Measurements from ENCODE around the gene IMMT.

The IMMT gene

DNA sequence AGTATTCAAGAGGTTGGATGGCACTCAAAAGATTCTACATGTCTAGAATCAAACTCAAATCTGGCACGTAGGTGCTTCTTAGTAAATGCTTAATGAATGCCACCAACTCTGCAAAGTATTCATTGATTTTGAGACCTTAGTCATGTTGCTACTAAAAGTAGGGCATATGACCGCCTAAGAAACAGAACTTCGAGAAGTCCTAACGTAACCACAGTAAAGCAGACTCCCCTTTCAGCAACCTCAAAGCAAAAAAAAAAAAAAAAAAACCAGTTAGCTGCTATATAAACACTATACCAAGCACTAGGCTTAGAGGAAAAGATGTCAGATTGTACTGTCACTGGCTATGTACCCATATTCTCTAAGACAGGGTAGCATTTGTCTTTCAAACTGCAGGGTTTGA, 55.3 kb downstream of the IMMT start:
- no peak for DNase-seq

DNA sequence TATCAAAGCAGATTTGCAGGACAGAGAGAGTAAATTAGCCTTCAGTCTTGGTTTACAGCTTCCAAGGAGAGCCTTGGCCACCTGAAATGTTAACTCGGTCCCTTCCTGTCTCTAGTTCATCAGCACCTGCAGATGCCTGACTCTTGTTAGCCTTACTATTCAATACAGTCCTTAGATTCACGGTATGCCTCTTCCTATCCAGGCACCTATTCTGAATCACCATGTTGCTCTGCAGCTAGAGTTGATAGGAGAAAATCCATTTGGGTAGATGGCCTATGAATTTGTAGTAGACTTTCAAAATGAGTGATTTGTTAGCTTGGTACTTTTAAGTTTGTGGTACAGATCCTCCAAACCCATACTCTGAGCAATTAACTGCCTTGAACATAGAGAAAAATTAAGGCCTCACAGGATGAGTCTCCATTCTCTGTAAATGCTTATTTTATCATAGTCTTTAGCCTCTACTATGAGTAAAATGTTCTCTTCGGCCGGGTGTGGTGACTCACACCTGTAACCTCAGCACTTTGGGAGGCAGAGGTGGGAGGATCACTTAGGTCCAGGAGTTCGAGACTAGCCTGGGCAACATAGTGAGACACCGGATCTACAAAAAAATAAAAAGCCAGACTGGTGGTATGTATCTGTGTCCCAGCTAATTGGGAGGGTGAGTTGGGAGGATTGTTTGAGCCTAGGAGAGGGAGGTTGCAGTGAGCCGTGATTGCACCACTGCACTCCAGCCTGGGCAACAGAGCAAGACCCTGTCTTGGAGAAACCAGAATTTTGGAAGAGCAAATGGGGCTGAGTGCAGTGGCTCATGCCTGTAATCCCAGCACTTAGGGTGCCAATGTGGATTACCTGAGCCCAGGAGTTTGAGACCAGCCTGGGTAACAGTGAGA, 56.3 kb downstream of the IMMT start:
- DNase-seq, result no peak

DNA sequence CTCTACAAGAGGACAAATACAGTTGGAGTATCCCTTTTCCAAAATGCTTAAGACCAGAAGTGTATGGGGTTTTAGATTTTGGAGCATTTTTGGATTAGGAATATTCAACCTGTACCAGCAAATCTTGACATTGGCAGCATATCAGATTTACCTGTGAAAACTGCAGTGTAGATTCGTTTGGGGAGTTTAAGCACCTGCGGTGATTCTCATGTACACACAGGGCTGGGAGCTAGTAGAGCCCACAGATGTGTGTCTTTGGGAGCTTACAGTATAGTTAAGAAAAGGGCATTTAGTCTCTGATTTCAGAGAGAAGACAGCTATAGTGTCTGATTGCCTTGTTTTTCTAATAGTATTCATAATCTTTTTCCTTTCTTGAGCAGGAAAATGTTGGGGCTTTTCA, 59.1 kb downstream of the IMMT start:
- DNase-seq, result no peak

DNA sequence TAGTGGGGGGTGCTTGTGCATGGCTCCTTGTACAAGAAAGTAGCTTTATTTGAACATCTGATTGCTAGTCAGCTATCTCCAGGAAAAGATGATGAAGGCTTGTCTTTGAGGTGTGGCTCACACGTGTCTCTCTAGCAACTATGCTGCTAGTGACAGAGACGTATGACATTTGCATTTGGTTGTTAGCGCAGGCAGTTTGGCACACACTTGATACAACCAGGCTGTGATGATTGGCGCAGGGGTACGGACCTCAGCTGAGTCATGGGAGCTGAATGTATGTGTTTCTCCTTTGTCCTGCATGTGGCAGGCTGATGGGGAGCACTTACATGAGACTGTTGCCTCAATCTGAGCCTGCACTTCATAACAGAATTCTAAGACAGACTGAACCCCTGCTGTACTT, 59.6 kb downstream of the IMMT start:
- DNase-seq, result no peak

DNA sequence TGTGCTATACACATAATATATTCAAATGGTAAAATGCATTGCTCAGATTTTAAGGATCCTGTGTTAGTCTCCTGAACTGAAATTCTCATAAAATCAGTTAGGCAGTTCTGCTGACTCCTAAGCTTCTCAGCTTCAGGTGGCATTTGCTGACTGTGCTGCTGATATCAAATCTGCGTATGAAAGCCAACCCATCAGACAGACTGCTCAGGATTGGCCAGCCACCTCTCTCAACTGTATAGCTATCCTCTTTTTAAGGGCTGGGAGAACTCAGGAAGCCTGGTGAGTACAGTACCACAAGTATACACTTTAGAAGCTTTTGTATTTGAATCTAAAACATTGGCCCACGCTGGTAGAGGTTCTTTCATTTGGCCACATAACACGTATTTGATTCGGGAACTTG, 60.6 kb downstream of the IMMT start:
- no peak for DNase-seq

DNA sequence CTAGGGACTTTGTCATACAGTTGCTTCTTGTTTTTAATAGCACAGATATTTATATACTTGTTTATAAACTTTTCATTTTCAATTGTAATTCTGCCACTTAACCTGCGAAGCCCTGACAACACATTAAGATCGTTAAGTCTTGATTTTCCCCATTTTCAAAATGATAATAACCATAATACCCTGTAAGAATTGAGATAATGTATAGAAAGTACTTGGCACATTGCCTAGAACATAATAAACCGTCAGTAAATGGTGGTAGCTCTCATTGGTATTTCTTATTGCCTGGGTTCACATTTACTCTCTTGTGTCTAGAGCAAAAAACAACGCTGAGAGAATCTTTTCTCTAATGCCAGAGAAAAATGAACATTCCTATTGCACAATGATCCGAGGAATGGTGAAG, 70.6 kb downstream of the IMMT start:
- no peak for DNase-seq

DNA sequence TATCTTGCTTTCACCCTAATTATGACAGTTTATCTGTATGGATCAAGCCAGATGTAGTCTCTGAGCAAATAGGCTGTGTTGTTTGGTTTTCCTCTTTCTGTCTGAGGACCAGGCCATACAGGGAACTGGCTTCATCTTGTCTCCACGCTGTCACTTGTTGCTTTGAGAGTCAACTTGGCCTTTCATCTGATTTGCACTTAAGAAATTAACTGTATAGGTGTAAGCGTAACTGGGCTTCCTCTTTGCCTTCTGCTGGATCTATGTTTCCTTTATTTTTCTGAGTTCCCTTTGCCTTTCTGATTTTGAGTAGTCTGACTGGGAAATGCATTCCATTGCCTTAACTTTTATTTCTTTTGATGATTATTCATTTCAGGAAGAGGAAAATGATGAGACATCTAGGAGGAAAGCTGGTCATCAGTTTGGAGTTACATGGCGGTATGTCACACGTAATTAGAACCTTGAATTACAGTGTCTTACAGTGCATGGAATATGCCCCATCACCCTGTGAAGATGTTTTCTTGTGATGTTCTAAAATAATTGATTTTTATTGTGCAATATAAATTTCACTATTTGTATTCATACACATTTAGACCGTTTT, 71.8 kb downstream of the IMMT start:
- DNase-seq, result peak in 2 of 3 donors; percentile 40

DNA sequence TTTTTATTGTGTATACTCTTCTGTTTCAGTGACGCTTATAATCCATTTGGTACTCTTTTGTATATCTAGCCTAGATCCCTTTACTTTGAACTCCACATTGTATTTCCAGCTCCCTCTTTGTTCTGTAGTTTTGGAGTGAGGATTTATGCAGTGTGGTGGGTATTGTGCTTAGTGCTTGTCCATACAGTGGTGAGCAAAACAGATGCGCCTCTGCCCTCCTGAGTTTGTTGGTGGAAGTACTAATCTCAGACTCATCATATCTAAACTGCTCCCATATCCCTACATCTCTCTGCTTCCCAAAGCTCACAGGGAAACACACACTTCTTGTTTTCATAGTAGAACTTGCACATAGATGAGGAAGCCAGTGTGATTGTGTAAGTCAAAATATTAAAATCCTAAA, 77.1 kb downstream of the IMMT start:
- no peak for DNase-seq

DNA sequence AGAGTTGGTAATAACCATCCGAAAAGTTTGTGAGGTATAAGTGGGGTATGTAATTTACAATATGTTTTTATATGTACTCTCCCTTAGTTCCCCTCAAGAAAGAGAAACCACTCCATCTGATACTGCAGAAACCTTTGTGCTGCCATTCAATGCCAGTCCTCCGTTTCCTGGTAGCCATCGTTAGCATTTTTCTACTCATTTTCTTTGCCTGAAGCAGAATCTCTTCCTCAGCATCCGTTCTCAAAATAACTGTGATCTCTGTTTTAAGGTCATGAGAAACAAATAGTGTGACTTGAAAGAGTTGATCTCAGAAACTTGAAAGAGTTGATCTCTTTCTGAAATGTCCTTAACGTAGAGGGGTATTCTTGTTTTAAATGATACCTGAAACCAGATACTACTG, 88.2 kb downstream of the IMMT start:
- peak in 1 of 3 donors; percentile 2 for DNase-seq

DNA sequence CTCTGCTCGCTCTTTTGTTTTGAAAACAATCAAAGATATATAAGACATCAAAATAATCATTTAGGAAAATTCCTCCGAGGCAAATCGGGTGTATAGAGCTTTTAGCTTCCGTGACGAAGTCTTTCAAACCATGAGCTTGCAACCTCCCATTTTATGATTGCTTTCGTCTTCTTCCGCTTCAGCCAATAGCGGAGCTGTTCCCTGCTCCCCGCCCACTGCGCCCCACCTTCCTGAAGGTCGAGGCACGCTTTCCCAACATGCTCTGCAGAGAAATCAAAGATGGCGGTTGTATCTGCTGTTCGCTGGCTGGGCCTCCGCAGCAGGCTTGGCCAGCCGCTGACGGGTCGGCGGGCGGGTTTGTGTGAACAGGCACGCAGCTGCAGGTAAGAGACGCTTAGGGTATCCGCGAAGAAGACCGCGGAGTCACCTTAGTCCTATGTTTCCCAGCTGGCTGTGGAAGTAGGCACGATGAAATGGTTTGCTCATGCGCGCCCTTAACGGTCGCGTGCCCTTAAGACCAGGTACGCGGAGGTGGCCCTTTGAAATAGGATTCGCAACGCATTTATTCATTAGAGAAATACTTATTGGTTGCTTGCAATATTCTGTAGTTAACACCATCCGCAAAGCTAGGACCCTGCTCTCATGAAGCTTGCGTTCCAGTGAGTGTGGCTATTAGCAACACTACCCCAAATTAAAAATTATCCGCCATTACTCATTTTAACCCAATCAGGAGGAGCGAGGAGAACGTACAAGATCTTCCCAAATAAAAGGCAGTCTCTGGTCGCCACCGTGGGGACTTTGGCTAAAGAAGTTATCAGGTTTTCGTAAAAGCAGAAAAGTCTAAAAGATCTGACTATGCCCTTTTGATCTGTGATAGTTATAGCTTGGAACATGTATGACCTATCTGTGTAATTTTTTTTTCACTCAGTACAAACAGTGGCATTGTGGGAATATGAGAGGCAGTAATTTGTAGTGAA, 89.0 kb downstream of the IMMT start, which contains the start of gene PTCD3:
Gene PTCD3, plus strand, starts transcription at position 267 of the 977 bp plus-strand sequence. Its CDS starts 13 bp downstream, at position 280.
- DNase-seq, result peak; percentile 97 to 98 (median 98)

DNA sequence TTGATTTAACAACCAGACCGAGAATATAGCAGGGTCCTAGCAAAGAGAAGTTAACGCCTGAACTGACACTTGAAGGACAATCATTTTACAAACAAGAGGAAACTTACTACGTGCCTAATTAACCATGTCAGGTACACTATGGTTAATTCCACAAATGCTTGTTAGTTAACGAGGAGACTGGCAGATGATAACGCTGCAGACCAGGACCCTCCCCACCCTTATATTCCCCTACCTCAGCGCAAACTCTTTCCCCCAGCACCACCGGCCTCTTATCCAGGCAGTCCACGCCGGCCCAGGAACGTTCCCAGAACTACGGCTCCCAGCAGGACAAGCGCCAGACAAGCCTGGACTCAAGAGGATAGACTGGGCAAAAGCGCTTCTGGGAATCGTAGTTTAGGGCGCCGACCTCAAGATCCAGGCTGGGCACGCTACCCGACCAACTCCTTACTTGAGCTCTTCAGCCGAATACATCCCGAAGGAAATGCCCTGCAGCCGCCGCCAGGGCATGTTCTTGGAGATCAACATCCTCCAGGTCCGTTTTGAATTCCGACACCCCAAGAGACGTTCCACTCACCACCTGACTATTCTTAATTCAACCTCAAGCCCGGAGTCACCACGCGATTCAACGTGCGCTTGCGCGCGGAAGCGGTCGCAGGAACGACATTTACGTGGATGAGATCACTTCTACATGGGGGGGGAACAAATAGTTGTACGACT, 89.9 kb downstream of the IMMT start, which contains the start of gene POLR1A:
Gene POLR1A, minus strand, starts transcription at position 635 of the 717 bp plus-strand sequence. Its CDS starts 110 bp downstream, at position 525.
- peak; percentile 92 to 93 (median 93) for DNase-seq

DNA sequence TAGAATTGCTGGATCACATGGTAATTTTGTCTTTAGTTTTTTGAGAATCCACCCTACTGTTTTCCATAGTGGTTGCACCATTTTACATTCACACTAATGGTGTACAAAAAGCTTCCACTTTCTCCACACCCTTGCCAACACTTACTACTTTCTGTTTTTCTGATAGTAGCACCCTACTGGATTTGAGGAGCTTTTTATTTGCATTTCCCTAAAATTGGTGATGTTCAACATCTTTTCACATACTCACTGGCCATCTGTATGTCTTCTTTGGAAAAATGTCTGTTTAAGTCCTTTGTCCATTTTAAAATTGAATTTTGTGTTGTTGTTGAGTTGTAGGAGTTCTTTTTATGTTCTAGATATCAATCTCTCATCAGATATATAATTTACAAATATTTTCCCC, 93.1 kb downstream of the IMMT start:
- no peak for DNase-seq

DNA sequence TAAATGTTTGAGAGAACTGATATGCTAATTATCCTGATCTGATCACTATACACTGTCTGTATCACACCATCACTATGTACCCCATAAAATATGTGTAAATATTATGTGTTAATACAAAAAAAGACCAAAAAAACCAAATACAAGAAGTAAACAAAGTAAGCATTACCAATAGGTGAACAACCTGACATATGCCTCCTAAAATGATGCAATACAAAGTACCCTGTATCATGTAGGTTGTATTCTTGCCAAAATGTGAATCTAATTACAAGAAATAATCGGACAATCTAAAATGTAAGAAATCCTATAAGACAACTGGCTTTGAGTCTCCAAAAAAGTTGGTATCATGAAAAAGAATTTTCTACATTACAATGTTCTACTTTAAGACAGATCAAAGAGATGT, 97.3 kb downstream of the IMMT start:
- DNase-seq, result no peak

DNA sequence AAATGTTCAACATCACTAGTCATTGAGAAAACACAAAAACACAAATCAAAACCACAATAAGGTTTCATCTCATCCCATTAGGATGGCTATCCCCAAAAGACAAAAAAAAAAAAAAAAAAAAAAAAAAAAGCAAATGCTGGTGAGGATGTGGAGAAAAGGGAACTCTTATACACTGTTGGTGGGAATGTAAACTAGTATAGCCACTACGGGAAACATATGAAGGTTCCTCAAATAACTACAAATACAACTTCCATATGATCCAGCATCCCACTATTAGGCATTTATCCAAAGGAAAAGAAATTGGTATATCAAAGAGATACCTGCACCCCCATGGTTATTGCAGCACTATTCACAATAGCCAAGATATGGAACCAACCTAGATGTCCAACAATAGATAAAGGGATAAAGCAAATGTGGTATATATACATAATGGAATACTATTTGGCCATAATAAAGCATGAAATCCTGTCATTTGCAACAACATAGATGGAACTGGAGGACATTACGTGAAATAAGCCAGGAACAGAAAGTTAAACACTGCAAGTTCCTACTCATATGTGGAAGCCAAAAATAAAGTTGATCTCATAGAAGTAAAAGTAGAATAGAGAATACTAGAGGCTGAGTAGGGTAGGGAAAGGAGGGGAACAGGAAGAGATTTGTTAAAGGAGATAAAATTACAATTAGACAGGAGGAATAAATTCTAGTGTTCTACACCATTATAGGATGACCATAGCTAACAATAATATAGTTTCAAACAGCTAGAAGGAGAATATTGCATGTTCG, 98.0 kb downstream of the IMMT start:
- no peak for DNase-seq

DNA sequence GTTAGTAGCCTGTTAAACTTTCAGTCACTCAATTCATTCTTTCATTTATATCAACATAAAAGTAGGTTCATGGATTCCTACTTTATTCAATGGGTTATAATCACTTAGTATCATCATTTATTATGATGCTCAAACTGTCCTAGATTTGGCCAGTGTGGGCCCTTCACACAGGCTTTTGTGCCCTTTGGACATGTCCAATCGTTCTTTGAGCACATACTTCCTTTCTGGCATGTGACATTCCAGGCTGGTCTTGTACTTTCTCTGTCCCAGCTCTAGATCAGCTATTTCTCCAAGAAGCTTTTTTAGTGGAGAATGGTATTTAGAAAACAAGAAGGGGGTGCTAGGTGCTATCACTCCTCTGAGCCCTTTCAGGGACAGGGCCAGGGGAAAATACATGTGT, 101.0 kb downstream of the IMMT start:
- DNase-seq, result no peak
